ENCODE measurements around the gene KCNJ8. TPM values are rescaled to one million over a fixed set of nuclear protein-coding genes. Genes with fewer than 3 reads are reported as not detected.

The KCNJ8 gene
- total RNA-seq, 1 donor, result 5.1 TPM

DNA sequence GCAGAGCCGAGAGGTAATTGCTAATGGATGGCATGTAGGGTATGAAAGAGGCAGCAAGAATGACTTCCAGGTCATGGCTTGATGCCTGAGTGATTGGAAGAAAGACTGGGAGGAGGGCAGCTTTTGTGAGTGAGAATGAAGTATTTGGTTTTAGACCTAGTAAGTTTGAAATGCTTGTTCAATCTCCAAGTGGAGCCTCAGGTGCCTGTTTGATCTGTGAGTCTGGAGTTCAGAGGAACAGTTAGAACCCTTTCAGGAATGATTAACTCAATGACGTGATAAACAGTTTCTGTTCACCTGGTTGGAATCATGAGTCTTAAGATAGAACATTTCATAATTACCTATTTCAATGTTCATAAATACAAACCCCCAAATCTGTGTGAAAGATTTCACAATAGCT is 10.4 kb downstream of the KCNJ8 start:
- no peak for DNase-seq (ENCODE audit: insufficient read length, low spot score, missing footprints)
- no peak overlapping the region for H3K4me2 ChIP-seq (ENCODE audit: insufficient read depth, low read length)
- no peak overlapping the region for H3K27ac ChIP-seq (ENCODE audit: low read depth, low read length)
- H3K4me1 ChIP-seq (ENCODE audit: insufficient read depth, low read length), result no peaks in the 10 kb centered on the region
- H3K79me2 ChIP-seq (ENCODE audit: insufficient read depth, low read length), result no peaks in the 10 kb centered on the region
- H3K36me3 ChIP-seq (ENCODE audit: insufficient read depth, low read length), result no peaks in the 10 kb centered on the region
- H3K27me3 ChIP-seq (ENCODE audit: insufficient read depth, low read length), result no peaks in the 10 kb centered on the region
- no peaks in the 10 kb centered on the region for H3K9me3 ChIP-seq (ENCODE audit: low read depth, low read length)
- no peak overlapping the region for H3K4me3 ChIP-seq (ENCODE audit: insufficient read depth, low read length)
- TF ChIP-seq, protein P1, sequence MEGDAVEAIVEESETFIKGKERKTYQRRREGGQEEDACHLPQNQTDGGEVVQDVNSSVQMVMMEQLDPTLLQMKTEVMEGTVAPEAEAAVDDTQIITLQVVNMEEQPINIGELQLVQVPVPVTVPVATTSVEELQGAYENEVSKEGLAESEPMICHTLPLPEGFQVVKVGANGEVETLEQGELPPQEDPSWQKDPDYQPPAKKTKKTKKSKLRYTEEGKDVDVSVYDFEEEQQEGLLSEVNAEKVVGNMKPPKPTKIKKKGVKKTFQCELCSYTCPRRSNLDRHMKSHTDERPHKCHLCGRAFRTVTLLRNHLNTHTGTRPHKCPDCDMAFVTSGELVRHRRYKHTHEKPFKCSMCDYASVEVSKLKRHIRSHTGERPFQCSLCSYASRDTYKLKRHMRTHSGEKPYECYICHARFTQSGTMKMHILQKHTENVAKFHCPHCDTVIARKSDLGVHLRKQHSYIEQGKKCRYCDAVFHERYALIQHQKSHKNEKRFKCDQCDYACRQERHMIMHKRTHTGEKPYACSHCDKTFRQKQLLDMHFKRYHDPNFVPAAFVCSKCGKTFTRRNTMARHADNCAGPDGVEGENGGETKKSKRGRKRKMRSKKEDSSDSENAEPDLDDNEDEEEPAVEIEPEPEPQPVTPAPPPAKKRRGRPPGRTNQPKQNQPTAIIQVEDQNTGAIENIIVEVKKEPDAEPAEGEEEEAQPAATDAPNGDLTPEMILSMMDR (IDR thresholded peaks at IDR 0.05; ENCODE audit: extremely low read depth, low read depth, low read length), result no peak
- H4K20me1 ChIP-seq (ENCODE audit: insufficient read depth, low read length), result no peaks in the 10 kb centered on the region
- no peak overlapping the region for H2AFZ ChIP-seq (ENCODE audit: low read length)

DNA sequence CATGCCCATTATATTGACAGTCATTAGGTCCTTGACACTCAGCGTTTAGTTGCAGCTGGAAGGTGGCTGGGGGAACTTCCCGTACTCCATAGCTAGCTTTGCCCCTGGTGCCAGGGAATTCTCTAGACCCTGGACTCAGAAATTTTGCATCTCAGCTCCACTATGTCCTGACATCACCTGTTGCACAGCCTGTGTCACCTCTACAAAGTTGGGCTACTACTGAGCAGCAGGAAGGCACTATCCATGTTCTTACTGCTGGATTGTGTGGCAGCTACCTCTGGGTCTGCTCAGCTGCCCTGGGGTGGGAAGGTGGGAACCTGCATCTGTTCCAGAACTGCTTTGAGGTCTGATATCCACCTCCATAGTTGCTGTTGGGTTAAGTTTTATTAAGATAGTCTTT is 11.0 kb downstream of the KCNJ8 start:
- no peak overlapping the region for H3K4me3 ChIP-seq (ENCODE audit: insufficient read depth, low read length)
- no peaks in the 10 kb centered on the region for H3K4me1 ChIP-seq (ENCODE audit: insufficient read depth, low read length)
- no peak overlapping the region for H2AFZ ChIP-seq (ENCODE audit: low read length)
- no peak for DNase-seq (ENCODE audit: insufficient read length, low spot score, missing footprints)
- no peaks in the 10 kb centered on the region for H3K36me3 ChIP-seq (ENCODE audit: insufficient read depth, low read length)
- no peaks in the 10 kb centered on the region for H3K9me3 ChIP-seq (ENCODE audit: low read depth, low read length)
- TF ChIP-seq, protein P1 (IDR thresholded peaks at IDR 0.05; ENCODE audit: extremely low read depth, low read depth, low read length), result no peak
- no peaks in the 10 kb centered on the region for H3K79me2 ChIP-seq (ENCODE audit: insufficient read depth, low read length)
- no peaks in the 10 kb centered on the region for H4K20me1 ChIP-seq (ENCODE audit: insufficient read depth, low read length)
- no peak overlapping the region for H3K27ac ChIP-seq (ENCODE audit: low read depth, low read length)
- H3K4me2 ChIP-seq (ENCODE audit: insufficient read depth, low read length), result no peak overlapping the region
- no peaks in the 10 kb centered on the region for H3K27me3 ChIP-seq (ENCODE audit: insufficient read depth, low read length)

DNA sequence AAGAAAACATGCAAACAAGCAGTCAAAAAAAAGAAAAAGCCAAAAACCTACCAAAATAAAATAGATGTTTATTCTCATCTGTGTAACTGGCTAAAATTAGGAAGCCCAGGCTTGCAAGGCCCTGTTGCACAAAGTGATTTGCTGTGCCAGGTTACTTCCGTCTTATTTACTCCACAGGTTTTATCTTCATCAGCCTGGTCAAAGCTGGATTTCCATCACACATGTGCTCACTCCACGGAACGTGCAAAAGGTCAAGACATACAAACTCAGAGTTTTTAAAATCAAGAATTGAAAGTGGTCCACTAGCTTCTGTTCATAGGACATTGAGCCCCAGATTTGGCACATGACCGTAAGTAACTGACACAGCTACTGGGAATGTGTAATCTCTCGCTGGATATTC is 14.8 kb downstream of the KCNJ8 start:
- Histone ChIP-seq H3K9me3 (ENCODE audit: low read depth, low read length) (no peaks in the 10 kb centered on the region), H3K27me3 (ENCODE audit: insufficient read depth, low read length) (no peaks in the 10 kb centered on the region), H4K20me1 (ENCODE audit: insufficient read depth, low read length) (no peaks in the 10 kb centered on the region), H3K4me3 (ENCODE audit: insufficient read depth, low read length) (no peak overlapping the region), H3K36me3 (ENCODE audit: insufficient read depth, low read length) (no peaks in the 10 kb centered on the region), H3K79me2 (ENCODE audit: insufficient read depth, low read length) (no peaks in the 10 kb centered on the region), H2AFZ (ENCODE audit: low read length) (no peak overlapping the region), H3K27ac (ENCODE audit: low read depth, low read length) (no peak overlapping the region), H3K4me2 (ENCODE audit: insufficient read depth, low read length) (no peak overlapping the region), H3K4me1 (ENCODE audit: insufficient read depth, low read length) (no peaks in the 10 kb centered on the region)
- TF ChIP-seq, protein P1 (IDR thresholded peaks at IDR 0.05; ENCODE audit: extremely low read depth, low read depth, low read length), result no peak
- DNase-seq (ENCODE audit: insufficient read length, low spot score, missing footprints), result peak; percentile 39

DNA sequence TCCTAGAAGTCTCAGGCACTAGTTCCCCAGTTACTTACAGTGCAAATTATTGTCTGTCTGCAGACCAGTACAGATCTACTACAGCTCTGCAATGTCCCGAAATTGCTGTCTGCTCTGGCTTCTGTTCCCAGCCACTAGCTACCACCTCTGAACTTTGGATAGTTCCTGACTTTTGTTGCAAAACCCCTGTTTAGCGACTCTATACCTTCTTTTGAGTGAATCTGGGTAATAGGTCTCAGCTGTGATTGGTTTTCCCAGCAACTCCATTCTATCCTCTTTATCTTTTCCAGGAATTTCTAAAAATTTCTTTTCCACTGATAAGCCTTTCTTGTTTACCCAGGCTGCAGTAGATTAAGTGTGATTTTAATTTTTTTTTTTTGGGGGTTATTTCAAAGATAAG is 16.8 kb downstream of the KCNJ8 start:
- Histone ChIP-seq H3K27ac (ENCODE audit: low read depth, low read length) (no peak overlapping the region), H2AFZ (ENCODE audit: low read length) (no peak overlapping the region), H3K4me3 (ENCODE audit: insufficient read depth, low read length) (no peak overlapping the region), H4K20me1 (ENCODE audit: insufficient read depth, low read length) (no peaks in the 10 kb centered on the region), H3K9me3 (ENCODE audit: low read depth, low read length) (no peaks in the 10 kb centered on the region), H3K4me2 (ENCODE audit: insufficient read depth, low read length) (no peak overlapping the region), H3K79me2 (ENCODE audit: insufficient read depth, low read length) (no peaks in the 10 kb centered on the region), H3K36me3 (ENCODE audit: insufficient read depth, low read length) (no peaks in the 10 kb centered on the region), H3K4me1 (ENCODE audit: insufficient read depth, low read length) (no peaks in the 10 kb centered on the region), H3K27me3 (ENCODE audit: insufficient read depth, low read length) (no peaks in the 10 kb centered on the region)
- DNase-seq (ENCODE audit: insufficient read length, low spot score, missing footprints), result no peak
- TF ChIP-seq, protein P1 (IDR thresholded peaks at IDR 0.05; ENCODE audit: extremely low read depth, low read depth, low read length), result no peak

Data from osteoblast (primary cell).